GM10847 (cell line): ENCODE measurements around the gene ARHGAP35.

Source experiments
- POLR2A ChIP-seq: IDR thresholded peaks from 2 replicates; pipeline ENCODE4 v1.6.1; 2011; ENCODE audit not compliant: insufficient read length; ENCODE audit errors: extremely low read depth

Gene ARHGAP35

GRCh38 chr19:46838160-46838559 lies 22.6 kb upstream of the ARHGAP35 start:
- TF ChIP-seq POLR2A, result no peak

GRCh38 chr19:46839752-46840497 lies 20.9 kb upstream of the ARHGAP35 start:
- TF ChIP-seq POLR2A, result no peak

DNA sequence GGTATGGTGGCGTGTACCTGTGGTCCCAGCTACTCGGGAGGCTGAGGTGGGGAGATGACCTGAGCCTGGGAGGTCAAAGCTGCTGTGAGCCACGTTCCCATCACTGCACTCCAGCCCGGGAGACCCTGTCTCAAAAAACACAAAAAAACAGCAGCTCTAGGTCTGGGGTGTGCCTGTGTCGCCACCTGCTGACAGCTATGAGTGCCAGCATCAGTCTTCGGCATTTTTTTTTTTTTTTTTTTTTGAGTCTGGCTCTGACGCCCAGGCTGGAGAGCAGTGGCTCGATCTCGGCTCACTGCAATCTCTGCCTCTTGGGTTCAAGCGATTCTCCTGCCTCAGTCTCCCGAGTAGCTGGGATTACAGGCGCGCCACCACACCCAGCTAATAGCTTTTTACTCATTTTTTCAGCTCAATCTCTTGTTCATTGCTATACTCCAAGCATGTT lies 20.3 kb upstream of the ARHGAP35 start:
- TF ChIP-seq POLR2A, result no peak

GRCh38 chr19:46841458-46842083 lies 19.2 kb upstream of the ARHGAP35 start:
- TF ChIP-seq POLR2A, result no peak

GRCh38 chr19:46842791-46843190 lies 18.0 kb upstream of the ARHGAP35 start:
- TF ChIP-seq POLR2A, result no peak

GRCh38 chr19:46844067-46844489 lies 16.7 kb upstream of the ARHGAP35 start:
- TF ChIP-seq POLR2A, result no peak

GRCh38 chr19:46845959-46846459 lies 14.8 kb upstream of the ARHGAP35 start:
- TF ChIP-seq POLR2A, result no peak

DNA sequence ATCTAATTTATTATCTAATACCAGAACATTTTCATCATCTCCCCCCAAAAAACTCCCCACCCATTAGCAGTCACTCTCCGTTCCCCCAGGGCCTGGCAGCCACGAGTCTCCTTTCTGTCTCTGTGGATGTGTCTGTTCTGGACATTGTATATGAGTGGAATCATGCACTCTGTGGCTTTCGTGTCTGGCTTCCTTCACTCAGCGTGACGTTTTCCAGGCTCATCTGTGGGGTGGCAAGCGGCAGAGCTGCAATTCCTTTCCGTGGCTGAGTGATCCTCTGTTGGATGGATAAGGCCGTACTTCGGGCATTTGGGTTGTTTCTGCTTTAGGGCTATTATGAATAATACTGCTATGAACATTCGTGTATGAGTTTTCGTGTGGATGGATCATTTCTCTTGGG lies 13.3 kb upstream of the ARHGAP35 start:
- TF ChIP-seq POLR2A, result no peak

GRCh38 chr19:46848389-46848788 lies 12.4 kb upstream of the ARHGAP35 start:
- no peak for TF ChIP-seq POLR2A

DNA sequence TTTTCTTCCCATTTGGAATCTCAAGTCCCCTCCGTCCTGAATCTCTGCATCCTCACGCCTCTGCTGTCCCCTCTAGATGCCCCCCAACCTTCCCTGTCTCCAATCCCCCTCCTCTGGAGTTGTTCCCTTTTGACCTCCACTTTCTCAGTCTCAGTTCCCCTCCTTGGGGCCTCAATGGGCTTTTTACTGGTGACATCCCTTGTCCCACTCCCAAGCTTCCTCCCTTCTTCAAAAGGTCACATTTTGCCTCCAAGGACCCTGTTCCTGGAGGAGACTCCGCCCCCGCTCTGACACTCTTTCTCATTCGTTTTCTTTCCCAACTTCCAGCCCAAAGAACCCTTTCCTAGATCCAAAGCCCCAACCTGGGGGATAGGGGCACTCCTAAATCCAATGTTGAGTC lies 11.2 kb upstream of the ARHGAP35 start:
- no peak for TF ChIP-seq POLR2A

DNA sequence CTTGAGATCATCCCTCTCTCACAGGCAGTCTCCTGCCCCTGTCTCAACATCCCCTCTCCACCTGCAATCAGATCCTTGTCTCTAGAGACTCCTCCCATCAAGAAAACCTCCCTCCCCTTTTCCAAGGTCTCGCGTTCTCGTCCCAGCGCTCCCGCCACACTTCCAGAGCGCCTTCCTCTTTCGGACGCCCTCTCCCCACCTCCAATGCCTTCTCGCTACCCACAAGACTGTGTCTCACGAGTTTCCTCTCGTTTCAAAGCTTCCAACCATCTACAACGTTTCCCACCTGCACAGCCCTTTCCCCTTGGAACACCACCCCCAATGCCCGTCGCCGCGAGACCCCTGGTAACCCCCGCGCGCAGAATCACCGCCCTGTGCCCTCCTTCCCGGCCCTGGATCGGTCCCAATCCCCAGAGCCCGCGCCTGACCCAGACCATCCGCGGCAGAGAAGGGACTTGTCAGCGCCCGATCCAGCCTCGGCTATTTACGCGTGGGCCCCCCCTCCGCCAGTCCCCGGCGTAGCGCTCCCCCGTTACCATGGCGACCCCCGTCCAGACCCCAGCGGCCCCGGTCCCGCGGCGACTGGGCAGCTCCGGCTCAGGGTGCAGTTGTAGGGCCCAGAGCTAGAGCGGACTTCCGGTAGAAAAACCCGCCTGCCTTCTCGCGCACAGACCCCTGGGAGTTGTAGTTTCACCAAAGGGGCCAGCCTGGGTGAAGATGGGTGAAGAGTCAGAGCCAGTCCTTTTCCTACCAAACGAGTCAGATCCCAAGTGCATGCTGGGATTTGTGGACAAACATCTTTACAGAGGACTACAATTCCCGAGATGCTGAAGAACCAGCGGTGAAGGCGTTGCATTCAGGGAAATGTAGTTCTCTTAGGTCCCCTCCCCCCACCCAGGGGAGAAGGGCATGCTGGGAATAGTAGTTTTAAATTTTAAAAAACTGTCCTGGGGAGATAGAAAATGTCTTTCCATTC lies 10.3 kb upstream of the ARHGAP35 start, which contains the start of gene AP2S1:
Gene AP2S1 (minus strand): TSS at position 619 of the 976 bp plus-strand sequence. CDS start 80 bp downstream, at position 539.
- TF ChIP-seq POLR2A, result peak; percentile 69

DNA sequence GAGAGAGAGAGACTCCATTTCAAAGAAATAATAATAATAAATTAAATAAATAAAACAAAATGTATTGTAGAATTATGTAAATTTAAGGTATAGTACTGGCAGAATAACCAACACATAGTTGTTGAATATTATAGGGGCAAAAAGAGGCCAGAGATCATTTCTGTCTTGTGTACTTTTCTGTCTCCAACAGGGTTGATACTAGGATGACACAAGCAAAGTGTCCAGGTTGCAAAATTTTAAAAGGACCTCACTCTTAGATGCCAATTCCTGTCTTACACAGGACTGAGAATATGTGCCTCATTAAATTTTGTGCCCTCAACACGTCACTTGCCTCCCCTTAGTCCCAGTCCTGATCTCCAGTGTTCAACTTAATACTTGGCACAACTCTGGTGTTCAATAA lies 8.0 kb upstream of the ARHGAP35 start:
- TF ChIP-seq POLR2A, result no peak

- TF ChIP-seq POLR2A, result no peak
Measured at GRCh38 chr19:46856062-46857022, 4.5 kb upstream of the ARHGAP35 start.

DNA sequence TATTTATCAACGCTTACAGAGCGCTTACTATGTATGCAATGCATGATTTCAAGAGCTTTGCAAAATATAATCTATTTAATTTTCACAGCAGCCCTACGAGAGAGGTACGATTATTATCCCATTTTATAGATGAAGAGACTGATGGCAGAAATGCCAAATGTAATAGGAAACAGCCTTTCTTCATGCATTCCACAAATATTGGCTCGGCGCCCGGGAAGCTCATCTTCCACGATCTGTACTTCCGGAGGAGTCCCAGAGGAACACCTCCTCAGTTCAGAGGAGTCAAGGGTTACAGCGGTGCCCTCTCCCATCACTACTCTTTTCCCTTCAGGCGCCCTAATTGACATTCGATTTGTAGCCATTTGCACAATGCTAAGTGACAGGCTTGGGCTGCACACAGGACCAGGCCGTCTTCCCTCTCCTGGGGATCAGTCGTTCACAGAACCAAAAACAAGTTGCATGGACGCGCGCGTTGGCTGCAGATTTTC lies 1.1 kb upstream of the ARHGAP35 start:
- no peak for TF ChIP-seq POLR2A
